Measurements from ENCODE around the gene GALNT2.

Gene GALNT2

GRCh38 chr1:230307213-230307612 is 240.2 kb downstream of the GALNT2 start:
- Histone ChIP-seq H3K9me3 (replicated peaks; ENCODE audit: insufficient read depth, low read length) (no peaks in the 10 kb centered on the region), H3F3A (ENCODE audit: insufficient read depth, low read length) (no peaks in the 10 kb centered on the region), H3K4me1 (ENCODE audit: low read length) (no peaks in the 10 kb centered on the region), H3K27ac (ENCODE audit: low read length) (no peak overlapping the region), H3K27me3 (replicated peaks; ENCODE audit: insufficient read depth, low read length) (no peaks in the 10 kb centered on the region), H3K4me2 (ENCODE audit: low read depth, low read length) (no peak overlapping the region), H3K9ac (ENCODE audit: low read length) (no peak overlapping the region), H3K36me3 (replicated peaks; ENCODE audit: insufficient read depth, low read length) (no peaks in the 10 kb centered on the region), H3K4me3 (ENCODE audit: low read length) (no peak overlapping the region), H2AFZ (ENCODE audit: low read length) (no peak overlapping the region), H3K9me2 (replicated peaks; ENCODE audit: insufficient read depth, low read length) (no peaks in the 10 kb centered on the region), H3K79me2 (ENCODE audit: low read length) (no peaks in the 10 kb centered on the region), H4K20me1 (ENCODE audit: insufficient read depth, low read length) (no peaks in the 10 kb centered on the region)
- DNase-seq = no peak
- TF ChIP-seq CTCF (IDR thresholded peaks at IDR 0.05; ENCODE audit: low read length) (no peak), EZH2phosphoT487 (IDR thresholded peaks at IDR 0.05; ENCODE audit: low read length) (no peak), EZH2 (optimal IDR thresholded peaks at IDR 0.05; ENCODE audit: low read depth, low read length) (no peak)

- Histone ChIP-seq H2AFZ (ENCODE audit: low read length) (no peak overlapping the region), H3K79me2 (ENCODE audit: low read length) (no peaks in the 10 kb centered on the region), H3K27me3 (replicated peaks; ENCODE audit: insufficient read depth, low read length) (no peaks in the 10 kb centered on the region), H3K4me2 (ENCODE audit: low read depth, low read length) (no peak overlapping the region), H4K20me1 (ENCODE audit: insufficient read depth, low read length) (no peaks in the 10 kb centered on the region), H3K27ac (ENCODE audit: low read length) (no peak overlapping the region), H3F3A (ENCODE audit: insufficient read depth, low read length) (no peaks in the 10 kb centered on the region), H3K9ac (ENCODE audit: low read length) (no peak overlapping the region), H3K36me3 (replicated peaks; ENCODE audit: insufficient read depth, low read length) (no peaks in the 10 kb centered on the region), H3K9me3 (replicated peaks; ENCODE audit: insufficient read depth, low read length) (no peaks in the 10 kb centered on the region), H3K4me1 (ENCODE audit: low read length) (no peaks in the 10 kb centered on the region), H3K4me3 (ENCODE audit: low read length) (no peak overlapping the region), H3K9me2 (replicated peaks; ENCODE audit: insufficient read depth, low read length) (no peaks in the 10 kb centered on the region)
- DNase-seq = no peak
- no peak for TF ChIP-seq CTCF (IDR thresholded peaks at IDR 0.05; ENCODE audit: low read length)
- TF ChIP-seq EZH2 (optimal IDR thresholded peaks at IDR 0.05; ENCODE audit: low read depth, low read length) = no peak
- no peak for TF ChIP-seq EZH2phosphoT487 (IDR thresholded peaks at IDR 0.05; ENCODE audit: low read length)
Measured at GRCh38 chr1:230308039-230308438, 241.0 kb downstream of the GALNT2 start.

GRCh38 chr1:230308821-230309220 is 241.8 kb downstream of the GALNT2 start:
- H3K36me3 ChIP-seq (replicated peaks; ENCODE audit: insufficient read depth, low read length) = no peaks in the 10 kb centered on the region
- no peaks in the 10 kb centered on the region for H3F3A ChIP-seq (ENCODE audit: insufficient read depth, low read length)
- no peak overlapping the region for H3K27ac ChIP-seq (ENCODE audit: low read length)
- H3K79me2 ChIP-seq (ENCODE audit: low read length) = no peaks in the 10 kb centered on the region
- no peak overlapping the region for H3K4me2 ChIP-seq (ENCODE audit: low read depth, low read length)
- no peak for DNase-seq
- no peaks in the 10 kb centered on the region for H3K9me2 ChIP-seq (replicated peaks; ENCODE audit: insufficient read depth, low read length)
- no peak overlapping the region for H3K9ac ChIP-seq (ENCODE audit: low read length)
- H2AFZ ChIP-seq (ENCODE audit: low read length) = no peak overlapping the region
- no peaks in the 10 kb centered on the region for H4K20me1 ChIP-seq (ENCODE audit: insufficient read depth, low read length)
- H3K4me3 ChIP-seq (ENCODE audit: low read length) = no peak overlapping the region
- no peak for TF ChIP-seq CTCF (IDR thresholded peaks at IDR 0.05; ENCODE audit: low read length)
- TF ChIP-seq EZH2 (optimal IDR thresholded peaks at IDR 0.05; ENCODE audit: low read depth, low read length) = no peak
- TF ChIP-seq EZH2phosphoT487 (IDR thresholded peaks at IDR 0.05; ENCODE audit: low read length) = no peak
- no peaks in the 10 kb centered on the region for H3K9me3 ChIP-seq (replicated peaks; ENCODE audit: insufficient read depth, low read length)
- H3K4me1 ChIP-seq (ENCODE audit: low read length) = no peaks in the 10 kb centered on the region
- H3K27me3 ChIP-seq (replicated peaks; ENCODE audit: insufficient read depth, low read length) = no peaks in the 10 kb centered on the region

All from MM.1S (cell line).